ENCODE measurements around the gene STAB1. TPM values are rescaled to one million over a fixed set of nuclear protein-coding genes. Genes with fewer than 3 reads are reported as not detected.

The STAB1 gene
- total and polyA plus RNA-seq, 2 of the 13 experiments (the other 11 are each of a cell fraction or from before 2014, with no cell fraction given), result 0.09 to 0.34 TPM

- TF ChIP-seq TFAP4 (IDR thresholded peaks at IDR 0.05; ENCODE audit: borderline replicate concordance, low read depth), result no peak; the same call in 1 of the 2 replicates
- no peak; the same call in 1 of the 2 replicates for TF ChIP-seq ZNF678 (CRISPR knock-in tag; IDR thresholded peaks at IDR 0.05)
- no peak for TF ChIP-seq NFIC (IDR thresholded peaks at IDR 0.05; ENCODE audit: low read length)
- no peak for TF ChIP-seq KLF9 (CRISPR knock-in tag; IDR thresholded peaks at IDR 0.05; ENCODE audit: low read depth)
- TF ChIP-seq ZNF589 (CRISPR knock-in tag; conservative IDR thresholded peaks at IDR 0.05), result no peak
- no peak for TF ChIP-seq ZNF138 (CRISPR knock-in tag; IDR thresholded peaks at IDR 0.05; ENCODE audit: low read depth)
- TF ChIP-seq ZNF256 (CRISPR knock-in tag; conservative IDR thresholded peaks at IDR 0.05), result no peak
- TF ChIP-seq SNAPC5 (CRISPR knock-in tag; IDR thresholded peaks at IDR 0.05; ENCODE audit: borderline replicate concordance), result no peak
- TF ChIP-seq FOSL1 (CRISPR knock-in tag; IDR thresholded peaks at IDR 0.05; ENCODE audit: borderline replicate concordance), result no peak
- no peak for TF ChIP-seq TRIM22 (IDR thresholded peaks at IDR 0.05)
- peak; percentile 48; the same call in 1 of the 2 replicates for TF ChIP-seq ZBTB38 (CRISPR knock-in tag; IDR thresholded peaks at IDR 0.05)
- TF ChIP-seq MED1 (CRISPR knock-in tag; IDR thresholded peaks at IDR 0.05), result peak; percentile 55
- no peak for TF ChIP-seq ZKSCAN5 (CRISPR knock-in tag; IDR thresholded peaks at IDR 0.05)
- TF ChIP-seq ZHX1 (CRISPR knock-in tag; IDR thresholded peaks at IDR 0.05; ENCODE audit: low read depth), result no peak
- TF ChIP-seq POLR2A (IDR thresholded peaks at IDR 0.05; ENCODE audit: insufficient read depth in 1 of 2, low read depth in 2 of 2, low read length in 2 of 2), result no peak; a peak in 1 of 4 replicates
- TF ChIP-seq DBP (CRISPR knock-in tag; IDR thresholded peaks at IDR 0.05; ENCODE audit: not compliant biosample characterization), result no peak
- peak; percentile 28; the same call in 1 of the 2 replicates for TF ChIP-seq SALL1 (CRISPR knock-in tag; IDR thresholded peaks at IDR 0.05)
- TF ChIP-seq CTCF (CRISPR knock-in tag; IDR thresholded peaks at IDR 0.05), result no peak
- peak; percentile 17; the same call in 1 of the 2 replicates for TF ChIP-seq ZBTB8A (CRISPR knock-in tag; IDR thresholded peaks at IDR 0.05; ENCODE audit: borderline replicate concordance, low read depth)
- TF ChIP-seq REXO4 (CRISPR knock-in tag; IDR thresholded peaks at IDR 0.05; ENCODE audit: borderline replicate concordance), result 0 out of 2 replicates have a peak, but pooled peaks have one; percentile 14
- 0 out of 2 replicates have a peak, but pooled peaks have one; percentile 40 for TF ChIP-seq ZNF354B (CRISPR knock-in tag; IDR thresholded peaks at IDR 0.05)
- TF ChIP-seq DR1 (CRISPR knock-in tag; IDR thresholded peaks at IDR 0.05), result no peak
These were observed 39.4 kb downstream of the STAB1 start (continued) for GRCh38 chr3:52534281-52535183.

All from HepG2 (cell line).